ENCODE data around the gene DHRS7B.
"Not testable (repeated sequence)": the region's sequence is repeated elsewhere in the genome, so short reads cannot be mapped to it uniquely, and the experiment has no call there.

Gene DHRS7B

DNA sequence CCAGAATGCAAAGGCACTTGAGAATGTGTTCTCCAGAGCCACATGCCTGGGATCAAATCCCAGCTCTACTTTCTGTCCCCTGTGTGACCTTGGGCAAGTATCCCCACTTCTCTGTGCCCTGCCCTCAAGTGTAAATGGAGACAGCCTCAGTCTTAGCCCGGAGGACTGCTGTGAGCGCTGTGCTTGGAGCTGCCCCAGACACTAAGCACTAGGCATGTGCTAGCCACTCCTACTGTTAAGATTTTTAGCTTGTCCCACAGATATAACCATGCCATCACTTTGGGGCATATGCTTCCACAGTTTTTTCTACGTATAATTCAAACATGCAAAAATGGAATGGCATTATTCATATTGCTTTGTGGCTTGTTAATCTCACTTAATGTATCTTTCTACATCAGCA is 57.8 kb downstream of the DHRS7B start:
- H3K27ac ChIP-seq = no peak overlapping the region

GRCh38 chr17:21185061-21185460 is 58.3 kb downstream of the DHRS7B start:
- no peak for TF ChIP-seq ZFX (IDR thresholded peaks at IDR 0.05; ENCODE audit: borderline replicate concordance)
- TF ChIP-seq, protein P1, sequence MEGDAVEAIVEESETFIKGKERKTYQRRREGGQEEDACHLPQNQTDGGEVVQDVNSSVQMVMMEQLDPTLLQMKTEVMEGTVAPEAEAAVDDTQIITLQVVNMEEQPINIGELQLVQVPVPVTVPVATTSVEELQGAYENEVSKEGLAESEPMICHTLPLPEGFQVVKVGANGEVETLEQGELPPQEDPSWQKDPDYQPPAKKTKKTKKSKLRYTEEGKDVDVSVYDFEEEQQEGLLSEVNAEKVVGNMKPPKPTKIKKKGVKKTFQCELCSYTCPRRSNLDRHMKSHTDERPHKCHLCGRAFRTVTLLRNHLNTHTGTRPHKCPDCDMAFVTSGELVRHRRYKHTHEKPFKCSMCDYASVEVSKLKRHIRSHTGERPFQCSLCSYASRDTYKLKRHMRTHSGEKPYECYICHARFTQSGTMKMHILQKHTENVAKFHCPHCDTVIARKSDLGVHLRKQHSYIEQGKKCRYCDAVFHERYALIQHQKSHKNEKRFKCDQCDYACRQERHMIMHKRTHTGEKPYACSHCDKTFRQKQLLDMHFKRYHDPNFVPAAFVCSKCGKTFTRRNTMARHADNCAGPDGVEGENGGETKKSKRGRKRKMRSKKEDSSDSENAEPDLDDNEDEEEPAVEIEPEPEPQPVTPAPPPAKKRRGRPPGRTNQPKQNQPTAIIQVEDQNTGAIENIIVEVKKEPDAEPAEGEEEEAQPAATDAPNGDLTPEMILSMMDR (IDR thresholded peaks at IDR 0.05) = no peak
- no peak overlapping the region for H3K27ac ChIP-seq

More for the DNA sequence above, 57.8 kb downstream of the DHRS7B start:
- TF ChIP-seq, protein P1 (IDR thresholded peaks at IDR 0.05) = no peak
- TF ChIP-seq ZFX (IDR thresholded peaks at IDR 0.05; ENCODE audit: borderline replicate concordance) = no peak

DNA sequence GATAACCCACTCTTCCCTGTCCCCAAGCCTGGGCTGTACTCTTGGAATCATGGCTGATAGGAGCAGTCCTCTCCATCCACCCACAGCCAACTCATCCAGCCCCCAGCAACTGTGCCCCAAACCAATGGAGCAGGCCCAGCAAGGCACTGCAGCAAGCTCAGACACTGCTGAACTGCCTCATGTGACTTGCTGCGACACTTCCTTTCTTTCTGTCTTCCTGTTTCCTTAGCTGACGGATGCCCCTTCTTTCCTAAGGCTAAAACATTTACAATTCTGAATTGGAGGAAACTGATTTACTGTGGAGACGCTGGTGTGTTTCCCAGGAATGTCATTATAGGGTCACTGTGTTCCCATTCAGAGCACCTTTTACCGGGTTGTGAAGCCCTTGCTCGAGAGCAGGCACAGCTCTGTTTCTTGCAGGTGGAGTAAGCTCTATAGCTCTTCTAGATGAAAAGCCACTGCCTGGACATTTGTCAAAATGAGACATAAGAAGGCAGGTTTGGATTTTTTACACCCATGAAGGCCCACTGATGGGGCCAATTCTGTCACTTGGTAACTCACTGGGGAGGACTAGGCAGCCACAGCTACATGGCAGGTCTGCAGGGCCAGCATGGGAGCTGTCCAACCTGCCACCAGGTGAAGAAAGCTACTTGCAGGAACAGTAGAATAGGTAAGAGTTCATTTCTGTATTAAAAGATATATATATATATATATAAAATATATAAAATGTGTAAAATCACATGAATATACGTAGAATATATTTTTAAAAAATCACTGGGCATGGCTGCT is 59.8 kb downstream of the DHRS7B start:
- TF ChIP-seq ZFX (IDR thresholded peaks at IDR 0.05; ENCODE audit: borderline replicate concordance) = no peak

DNA sequence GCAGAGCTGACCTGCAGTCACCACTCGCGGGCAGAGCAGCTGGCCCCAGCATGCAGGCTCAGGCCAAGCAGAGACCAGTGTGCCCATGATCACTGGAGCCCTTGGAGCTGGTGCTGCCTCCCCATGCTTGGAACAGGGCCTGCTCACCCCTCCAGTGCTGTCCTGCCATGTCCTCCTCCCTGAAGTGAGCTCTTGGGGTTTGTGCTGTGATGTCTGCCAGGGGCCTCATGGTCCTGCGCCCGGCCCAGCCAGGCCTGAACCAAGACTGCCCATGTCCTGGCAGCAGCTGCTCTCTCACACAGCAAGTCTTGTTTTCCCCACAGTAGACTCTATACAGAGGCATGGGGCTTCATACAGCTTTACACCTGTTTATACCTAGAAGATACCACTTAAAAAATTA is 62.6 kb downstream of the DHRS7B start:
- TF ChIP-seq ZFX (IDR thresholded peaks at IDR 0.05; ENCODE audit: borderline replicate concordance) = no peak
- TF ChIP-seq, protein P1 (IDR thresholded peaks at IDR 0.05) = no peak
- no peak overlapping the region for H3K27ac ChIP-seq

More for the DNA sequence above, 59.8 kb downstream of the DHRS7B start:
- H3K27ac ChIP-seq = no peak overlapping the region

GRCh38 chr17:21190078-21190477 is 63.3 kb downstream of the DHRS7B start:
- TF ChIP-seq, protein P1 (IDR thresholded peaks at IDR 0.05) = no peak
- no peak for TF ChIP-seq ZFX (IDR thresholded peaks at IDR 0.05; ENCODE audit: borderline replicate concordance)
- no peak overlapping the region for H3K27ac ChIP-seq

- no peak for TF ChIP-seq ZFX (IDR thresholded peaks at IDR 0.05; ENCODE audit: borderline replicate concordance)
- TF ChIP-seq, protein P1 (IDR thresholded peaks at IDR 0.05) = no peak
- no peak overlapping the region for H3K27ac ChIP-seq
These were observed 64.9 kb downstream of the DHRS7B start for GRCh38 chr17:21191698-21192097.

DNA sequence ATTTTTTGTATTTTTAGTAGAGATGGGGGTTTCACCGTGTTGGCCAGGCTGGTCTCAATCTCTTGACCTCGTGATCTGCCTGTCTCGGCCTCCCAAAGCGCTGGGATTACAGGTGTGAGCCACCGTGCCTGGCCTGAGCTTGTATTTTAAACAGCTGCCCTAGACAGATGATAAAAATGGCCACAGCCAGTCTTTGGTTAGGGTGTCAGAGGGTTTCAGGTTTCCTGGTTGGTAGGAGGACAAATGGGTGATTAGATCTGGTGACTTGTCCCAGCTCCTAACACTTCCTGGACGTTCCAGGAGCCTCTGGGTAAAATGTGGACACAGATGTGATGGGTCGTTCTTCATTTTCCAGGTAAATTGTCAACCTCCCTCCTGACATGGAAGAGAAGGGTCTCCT is 65.7 kb downstream of the DHRS7B start:
- not testable (repeated sequence) for H3K27ac ChIP-seq

DNA sequence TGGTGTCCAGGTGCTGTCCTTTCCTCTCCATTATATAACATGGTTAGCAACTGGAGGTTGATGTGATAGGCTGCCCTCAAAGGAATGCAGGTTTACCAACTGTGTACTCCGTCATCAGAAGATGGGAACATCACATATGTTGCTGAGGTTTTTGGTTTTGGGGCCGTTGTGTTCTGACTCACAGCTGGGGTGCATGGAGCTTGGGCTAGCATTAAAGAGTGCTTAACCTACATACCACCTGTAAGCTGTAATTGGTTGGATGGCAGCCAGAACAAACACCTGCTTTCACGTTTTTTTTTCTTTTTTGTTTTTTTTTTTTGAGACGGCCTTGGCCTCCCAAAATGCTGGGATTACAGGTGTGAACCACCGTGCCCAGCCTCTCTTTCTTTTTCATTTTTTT is 66.3 kb downstream of the DHRS7B start:
- TF ChIP-seq ZFX (IDR thresholded peaks at IDR 0.05; ENCODE audit: borderline replicate concordance) = no peak
- TF ChIP-seq, protein P1 (IDR thresholded peaks at IDR 0.05) = no peak
- H3K27ac ChIP-seq = no peak overlapping the region

Measured in 22Rv1 (cell line).